Astrocyte (in vitro differentiated cells and primary cell): Measurements from ENCODE around the gene DLL4.

Experiments used
- CTCF ChIP-seq: IDR thresholded peaks from 2 replicates; pipeline ENCODE4 v1.5.1; 2011; ENCODE audit warnings: low read depth, mild to moderate bottlenecking, inconsistent platforms, low read length, moderate library complexity; ENCODE audit not compliant: insufficient read depth
- EZH2 ChIP-seq: IDR thresholded peaks from 2 replicates; pipeline ENCODE4 v1.6.1; 2012; ENCODE audit warnings: mild to moderate bottlenecking, low read length, inconsistent platforms; ENCODE audit not compliant: insufficient read depth

- TF ChIP-seq CTCF (no peak), EZH2 (no peak)
Measured at GRCh38 chr15:40974879-40975278, 45.7 kb downstream of the DLL4 start.
